CD4-positive, alpha-beta T cell treated with Interleukin-21 for 1 hour (primary cell): ENCODE data around the gene NIPA2.

ENCODE experiments used
- DNase-seq: peaks from one replicate; pipeline ENCODE4 v3.0.0-alpha.2; 2020

Gene NIPA2

DNA sequence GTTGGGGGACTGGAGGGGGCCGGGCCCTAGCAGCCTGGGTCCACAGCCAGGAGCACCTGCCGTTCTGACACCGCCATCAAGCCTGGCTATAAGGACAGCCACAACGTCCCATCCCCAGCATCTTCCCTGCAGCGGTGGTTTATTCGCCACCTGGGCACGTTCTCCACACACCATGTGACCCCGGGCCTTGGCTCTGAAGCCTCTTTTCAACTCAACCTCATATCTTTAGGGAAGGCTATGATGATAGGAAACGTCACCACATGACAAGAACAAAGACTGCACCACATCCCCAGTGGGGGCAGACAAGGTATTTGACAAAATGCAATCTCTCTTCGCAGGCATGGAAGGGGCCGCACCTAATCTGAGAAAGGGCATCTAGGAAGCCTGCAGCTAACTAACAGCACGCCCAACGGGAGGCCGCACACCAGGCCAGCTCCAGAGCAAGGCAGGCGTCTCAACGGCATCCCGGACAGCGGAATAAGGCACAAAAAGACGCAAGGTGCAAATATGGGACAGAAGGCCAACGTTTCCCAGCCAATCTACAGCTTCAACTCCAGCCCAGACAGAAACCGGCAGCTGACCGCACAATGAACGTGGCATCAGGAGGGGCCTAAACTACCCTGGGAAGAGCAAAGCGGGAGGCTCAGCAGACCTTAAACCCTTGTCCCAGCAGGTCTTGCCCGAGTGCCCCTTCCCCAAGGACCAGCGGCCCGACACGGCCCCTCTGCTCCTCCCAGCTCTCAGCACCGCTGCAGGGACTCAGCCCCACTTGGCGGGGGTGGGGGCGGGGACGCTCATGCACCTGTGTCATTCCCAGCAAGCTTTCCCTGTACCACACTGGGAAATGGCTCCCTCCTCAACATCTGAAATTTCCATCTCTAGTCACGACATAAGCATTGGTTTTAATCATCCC lies 41.9 kb downstream of the NIPA2 start:
- DNase-seq, result no peak

DNA sequence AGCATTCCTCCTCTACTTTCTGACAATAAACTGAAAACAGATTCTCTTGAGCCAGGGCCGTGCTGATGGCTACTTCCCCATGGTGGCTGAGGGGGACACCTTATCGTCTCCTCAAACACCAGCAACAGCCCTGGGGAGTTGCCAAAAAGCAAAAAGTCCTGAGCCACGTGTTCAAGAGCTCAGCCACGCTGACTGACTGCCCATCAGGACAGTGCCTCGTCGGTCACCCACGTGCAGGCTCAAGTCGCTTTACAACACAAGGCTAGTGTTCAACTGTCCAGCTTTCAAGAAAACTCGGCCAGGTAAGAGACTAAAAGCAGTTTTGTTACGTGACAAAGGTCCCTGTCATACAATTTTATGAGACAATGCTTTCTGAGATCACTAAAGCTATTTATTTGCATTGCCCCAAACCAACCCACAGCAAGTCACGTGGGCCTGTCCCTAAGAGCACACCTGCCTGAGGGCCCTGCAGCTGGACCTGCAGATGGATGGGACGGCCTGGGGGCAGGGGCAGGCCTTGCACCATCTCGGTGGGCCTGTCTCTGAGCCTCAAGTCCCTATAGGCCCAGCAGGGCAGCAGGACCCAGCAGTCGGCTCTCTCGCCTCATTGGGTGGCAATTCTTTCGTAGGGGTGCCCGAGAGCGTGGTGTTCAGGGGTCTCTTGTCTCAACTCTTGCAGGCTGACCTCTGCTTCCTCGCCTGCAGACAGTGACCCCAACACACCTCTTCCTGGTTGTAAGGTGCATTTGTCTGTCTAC lies 42.7 kb downstream of the NIPA2 start:
- no peak for DNase-seq

DNA sequence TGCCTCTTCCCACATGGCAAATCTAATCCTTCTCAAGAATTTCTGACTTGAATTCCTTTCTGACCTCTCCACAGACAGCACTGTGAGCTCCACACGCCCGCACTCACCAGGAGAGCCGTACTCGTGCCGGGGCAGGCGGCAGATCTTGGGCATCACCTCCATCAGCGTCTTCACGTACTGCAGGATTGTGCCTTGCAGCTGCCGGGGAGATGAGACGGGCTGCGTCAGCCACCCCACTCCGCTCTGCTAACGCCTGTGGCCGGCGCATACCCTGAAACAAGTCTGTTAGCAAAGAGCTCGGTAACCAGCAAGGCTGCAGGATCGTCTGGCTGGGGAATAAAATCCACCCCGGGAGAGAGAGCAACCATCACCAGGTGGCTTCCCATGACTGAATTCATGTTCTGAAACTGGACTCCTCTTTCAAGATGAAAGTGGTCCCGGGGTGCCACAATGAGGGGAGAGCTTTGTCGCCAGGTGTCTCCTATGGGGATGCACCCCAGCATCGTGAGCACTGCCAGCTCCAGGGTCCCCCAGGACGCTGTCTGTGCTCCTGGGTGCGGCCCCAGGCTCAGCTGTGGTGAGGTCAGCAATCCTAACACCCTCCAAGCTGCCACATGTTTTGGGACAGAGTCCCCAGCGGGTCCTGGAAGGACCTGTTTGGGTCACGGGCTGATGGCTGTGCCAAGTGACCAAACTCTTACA lies 43.4 kb downstream of the NIPA2 start:
- no peak for DNase-seq

DNA sequence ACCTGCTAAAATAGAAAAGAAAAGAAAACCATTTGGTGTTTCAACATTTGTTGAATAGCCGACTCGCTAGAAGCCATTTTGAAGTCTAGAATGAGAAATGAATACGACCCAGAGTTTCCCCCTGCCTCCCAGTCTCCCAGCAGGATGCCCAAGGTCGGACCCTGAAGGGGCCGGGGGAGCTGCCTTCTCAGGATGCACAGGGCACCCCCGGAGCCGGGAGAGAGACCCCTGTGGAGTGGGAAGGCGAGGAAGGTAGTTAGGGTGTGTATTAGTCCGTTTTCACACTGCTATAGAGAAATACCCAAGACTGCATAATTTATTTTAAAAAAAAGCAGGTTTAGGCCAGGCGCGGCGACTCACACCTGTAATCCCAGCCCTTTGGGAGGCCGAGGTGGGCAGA lies 44.7 kb downstream of the NIPA2 start:
- no peak for DNase-seq

DNA sequence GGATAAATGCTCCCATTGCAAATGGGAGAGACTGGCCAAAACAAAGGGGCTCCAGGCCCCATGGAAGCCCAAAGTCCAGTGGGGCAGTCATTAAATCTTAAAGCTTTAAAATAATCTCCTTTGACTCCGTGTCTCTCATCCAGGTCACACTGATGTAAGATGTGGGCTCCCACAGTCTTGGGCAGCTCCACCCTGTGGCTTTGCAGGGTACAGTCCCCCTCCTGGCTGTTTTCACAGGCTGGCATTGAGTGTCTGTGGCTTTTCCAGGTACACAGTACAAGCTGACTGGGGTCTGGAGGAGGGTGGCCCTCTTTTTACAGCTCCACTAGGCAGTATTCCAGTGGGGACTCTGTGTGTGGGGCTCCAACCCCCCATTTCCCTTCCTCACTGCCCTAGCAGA lies 45.9 kb downstream of the NIPA2 start:
- peak; percentile 19 for DNase-seq

DNA sequence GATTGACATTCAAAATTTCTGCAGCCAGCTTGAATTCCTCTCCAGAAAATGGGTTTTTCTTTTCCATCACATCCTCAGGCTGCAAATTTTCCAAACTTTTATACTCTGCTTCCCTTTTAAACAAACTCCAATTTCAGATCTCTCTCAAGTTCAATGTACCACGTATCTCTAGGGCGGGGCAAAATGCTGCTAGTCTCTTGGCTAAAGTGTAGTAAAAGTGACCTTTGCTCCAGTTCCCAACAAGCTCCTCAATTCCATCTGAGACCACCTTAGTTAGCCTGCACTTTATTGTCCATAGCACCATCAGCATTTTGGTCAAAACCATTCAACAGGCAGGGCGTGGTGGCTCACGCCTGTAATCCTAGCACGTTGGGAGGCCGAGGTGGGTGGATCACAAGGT lies 46.7 kb downstream of the NIPA2 start:
- no peak for DNase-seq

DNA sequence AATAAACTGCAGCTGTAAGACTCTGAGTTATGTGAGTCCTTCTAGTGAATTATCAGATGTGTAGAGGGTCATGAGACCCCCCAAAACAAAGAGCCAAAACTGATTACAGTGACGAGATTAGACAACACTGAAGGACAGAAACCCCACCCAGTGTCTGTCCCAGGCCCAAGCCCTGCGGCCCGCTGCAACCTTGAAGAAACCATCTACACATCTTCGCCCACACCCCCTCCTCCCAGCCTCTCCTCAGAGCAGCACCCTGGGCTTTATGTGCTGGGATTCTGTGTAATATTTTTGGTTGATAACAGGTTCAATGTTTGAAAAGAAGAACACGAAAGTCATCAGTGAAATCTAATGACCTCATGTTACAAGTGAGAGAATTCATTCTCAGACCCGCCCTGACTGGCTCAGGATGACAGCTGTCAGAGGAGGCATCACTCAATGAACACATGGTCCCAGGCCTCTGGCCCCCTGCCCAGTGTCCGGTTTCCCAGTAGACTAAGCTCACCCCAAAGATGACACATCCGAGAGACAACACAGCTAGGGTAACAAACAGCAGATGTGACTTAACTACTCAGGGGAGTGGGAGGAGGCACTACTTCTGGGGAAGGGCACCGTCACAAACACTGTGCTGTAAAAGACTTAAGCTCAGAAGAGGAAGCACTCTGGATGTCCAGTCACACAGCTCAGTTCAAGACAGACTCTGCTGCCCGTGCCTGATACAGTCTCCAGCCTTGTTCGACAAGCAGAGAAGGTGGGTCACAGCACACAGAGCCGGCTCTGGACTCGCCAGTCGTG lies 48.9 kb downstream of the NIPA2 start:
- DNase-seq, result no peak

DNA sequence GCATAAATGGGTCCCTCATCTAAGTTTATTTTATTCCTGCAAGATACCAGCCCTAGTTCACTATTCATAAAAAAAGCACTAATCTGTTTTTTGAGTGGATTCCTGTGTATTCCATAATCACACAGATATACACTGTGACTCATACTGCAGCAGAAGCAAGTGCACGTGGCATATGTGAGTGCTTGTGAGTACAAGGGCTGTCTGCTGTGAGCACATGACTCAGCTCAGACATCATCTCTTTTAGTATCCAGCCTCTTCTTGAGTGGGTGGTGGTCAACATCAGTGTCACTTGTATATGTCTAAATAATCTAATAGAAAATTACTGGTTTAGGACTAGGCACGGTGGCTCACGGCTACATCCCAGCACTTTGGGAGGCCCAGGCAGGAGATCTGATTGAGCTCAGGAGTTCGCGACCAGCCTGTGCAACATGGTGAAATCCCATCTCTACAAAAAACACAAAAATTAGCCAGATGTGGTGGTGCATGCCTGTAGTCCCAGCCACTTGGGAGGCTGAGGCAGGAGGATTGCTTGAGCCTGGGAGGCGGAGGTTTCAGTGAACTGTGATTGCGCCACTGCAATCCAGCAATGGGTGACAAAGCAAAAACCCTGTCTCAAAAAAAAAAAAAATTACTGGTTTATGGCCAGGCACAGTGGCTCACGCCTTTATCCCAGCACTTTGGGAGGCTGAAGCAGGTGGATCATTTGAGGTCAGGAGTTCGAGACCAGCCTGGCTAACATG lies 49.8 kb downstream of the NIPA2 start:
- DNase-seq, result no peak

DNA sequence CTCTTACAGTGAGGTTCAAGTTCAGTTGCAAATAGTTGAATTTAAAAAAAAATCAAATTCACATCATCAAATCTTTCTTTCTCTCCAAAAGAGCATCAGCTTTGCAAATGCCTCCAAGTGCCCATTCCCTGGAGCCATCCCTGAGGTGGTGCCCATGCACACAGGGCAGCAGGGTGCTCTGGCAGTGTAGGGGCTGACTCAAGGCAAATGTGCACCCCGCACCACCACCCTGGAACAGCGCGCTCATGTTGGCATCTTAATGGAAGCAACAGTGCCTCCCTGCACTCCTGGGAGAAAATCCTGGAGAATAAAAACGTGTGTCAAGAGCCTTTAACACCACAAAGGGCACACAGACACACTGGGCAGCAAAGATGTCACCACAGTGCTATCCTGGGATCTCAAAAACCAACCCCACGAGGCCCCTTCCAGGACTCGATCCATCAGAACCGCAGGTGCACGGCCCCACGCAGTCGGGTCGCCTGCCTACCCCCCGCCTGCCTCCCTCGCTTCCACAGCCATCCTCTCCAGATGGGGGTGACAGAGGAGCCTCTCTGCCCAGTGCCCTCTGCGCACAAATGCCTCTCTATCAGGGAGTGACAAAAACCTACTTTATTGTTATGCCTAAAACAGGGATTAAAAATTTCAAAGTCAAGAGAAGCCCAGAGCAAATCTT lies 50.8 kb downstream of the NIPA2 start:
- DNase-seq, result no peak

DNA sequence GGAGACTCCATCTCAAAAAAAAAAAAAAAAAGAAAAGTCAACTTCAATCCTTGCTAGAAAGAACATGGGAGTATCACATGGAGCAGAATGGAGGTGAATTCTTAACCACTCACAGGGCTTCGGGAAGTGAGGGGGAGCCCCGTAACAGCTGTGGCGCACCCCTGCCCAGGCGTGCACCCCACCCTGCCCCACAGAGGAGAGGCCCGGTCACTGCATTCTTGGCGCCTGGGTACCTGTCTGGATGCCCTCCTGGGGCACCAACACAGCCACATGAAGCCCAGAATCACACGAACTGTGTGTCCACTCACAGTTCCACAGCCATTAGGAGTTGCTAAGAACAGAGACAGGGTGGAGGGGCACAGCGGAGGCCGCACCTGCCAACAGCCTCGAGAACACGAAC lies 51.8 kb downstream of the NIPA2 start:
- DNase-seq, result no peak

DNA sequence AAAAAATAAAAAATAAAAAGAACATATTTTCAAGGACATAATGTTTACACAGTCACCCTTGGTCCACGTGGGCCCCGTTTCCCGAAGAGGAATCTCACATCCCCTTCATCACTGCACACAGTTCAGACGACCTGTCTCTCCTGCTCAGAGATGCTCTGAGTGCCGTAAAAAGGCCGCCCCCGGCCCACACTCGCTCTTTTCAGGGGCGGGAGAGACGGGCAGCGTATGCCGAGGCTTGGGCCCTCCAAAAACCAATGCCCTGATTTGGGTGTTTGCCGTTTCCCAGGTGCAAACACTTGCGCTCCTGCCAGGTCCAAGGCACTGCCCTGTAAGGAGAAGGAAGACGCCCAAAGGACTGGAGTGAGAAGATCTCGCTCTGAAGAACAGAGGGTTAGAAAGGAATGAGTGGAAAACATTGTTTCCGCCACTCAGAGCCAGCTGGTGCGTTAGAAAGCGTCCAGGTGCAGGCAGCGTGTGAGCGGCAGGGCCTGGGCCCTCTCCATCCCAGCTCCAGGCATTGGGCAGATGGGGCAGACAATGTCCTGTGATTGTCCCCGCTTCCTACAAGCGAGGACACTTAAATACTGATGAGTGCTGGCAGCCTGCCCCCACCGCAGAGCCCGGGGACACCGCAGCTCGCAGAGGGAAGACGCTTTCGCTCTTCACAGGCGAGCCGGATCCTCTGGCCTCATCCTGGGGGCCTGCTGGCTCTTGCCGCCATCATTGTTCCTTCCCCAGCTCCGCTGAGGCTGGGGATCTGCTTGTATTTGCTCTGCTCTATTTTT lies 53.2 kb downstream of the NIPA2 start:
- DNase-seq, result no peak

DNA sequence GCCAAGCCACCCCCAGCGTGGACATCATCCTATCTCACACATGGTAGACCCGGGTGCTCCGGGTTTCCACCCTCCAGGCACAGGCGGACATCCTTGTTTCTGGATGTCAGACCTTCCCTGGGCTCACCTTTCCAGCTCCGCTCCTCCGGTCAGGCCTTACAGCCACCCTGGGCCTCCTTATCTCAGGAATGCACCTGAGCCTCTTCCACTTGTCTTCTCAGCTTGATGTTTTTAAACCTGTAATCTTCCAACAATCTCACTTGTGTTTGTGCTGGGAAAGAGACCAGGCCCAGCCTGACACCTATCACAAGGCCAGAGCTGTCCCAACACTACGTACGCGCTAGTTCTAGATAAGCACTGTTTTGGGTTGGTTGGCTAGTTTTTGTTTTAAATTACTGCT lies 53.9 kb downstream of the NIPA2 start:
- no peak for DNase-seq

DNA sequence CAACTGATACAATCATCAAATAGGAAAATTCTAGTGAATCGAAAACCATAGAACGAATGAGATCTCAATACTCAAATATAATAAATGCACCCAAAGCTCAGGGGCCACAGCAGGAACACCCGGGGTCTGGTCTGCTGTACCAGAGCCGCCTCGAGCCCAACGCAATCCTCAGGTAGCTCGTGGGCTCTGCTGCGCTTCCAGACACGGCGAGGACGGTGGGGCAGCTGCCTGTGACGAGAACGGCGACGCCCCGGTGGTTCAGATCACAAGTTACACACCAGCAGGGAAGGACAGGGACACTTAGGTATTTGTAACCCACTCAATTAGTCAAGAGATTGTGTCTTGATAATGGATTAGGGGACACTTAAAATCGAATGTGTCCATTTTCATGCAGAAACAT lies 54.6 kb downstream of the NIPA2 start:
- no peak for DNase-seq

DNA sequence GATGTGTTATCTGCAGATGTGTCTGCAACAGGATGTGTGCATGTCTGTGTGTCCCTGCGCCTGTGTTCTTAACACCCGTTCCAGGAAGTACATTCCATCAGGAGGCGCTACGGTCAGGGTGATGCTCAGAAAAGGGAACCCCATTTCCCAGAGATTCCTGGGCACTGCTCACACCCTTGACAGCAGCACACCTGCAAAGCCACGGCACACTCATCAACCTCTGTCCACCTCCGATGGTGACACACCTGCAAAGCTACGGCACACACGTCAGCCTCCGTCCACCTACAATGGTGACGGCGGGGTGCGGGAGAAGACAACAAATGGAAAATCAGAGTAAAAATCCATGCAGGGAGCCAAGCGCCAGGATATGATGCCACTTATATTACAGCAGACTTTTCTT lies 55.4 kb downstream of the NIPA2 start:
- no peak for DNase-seq

DNA sequence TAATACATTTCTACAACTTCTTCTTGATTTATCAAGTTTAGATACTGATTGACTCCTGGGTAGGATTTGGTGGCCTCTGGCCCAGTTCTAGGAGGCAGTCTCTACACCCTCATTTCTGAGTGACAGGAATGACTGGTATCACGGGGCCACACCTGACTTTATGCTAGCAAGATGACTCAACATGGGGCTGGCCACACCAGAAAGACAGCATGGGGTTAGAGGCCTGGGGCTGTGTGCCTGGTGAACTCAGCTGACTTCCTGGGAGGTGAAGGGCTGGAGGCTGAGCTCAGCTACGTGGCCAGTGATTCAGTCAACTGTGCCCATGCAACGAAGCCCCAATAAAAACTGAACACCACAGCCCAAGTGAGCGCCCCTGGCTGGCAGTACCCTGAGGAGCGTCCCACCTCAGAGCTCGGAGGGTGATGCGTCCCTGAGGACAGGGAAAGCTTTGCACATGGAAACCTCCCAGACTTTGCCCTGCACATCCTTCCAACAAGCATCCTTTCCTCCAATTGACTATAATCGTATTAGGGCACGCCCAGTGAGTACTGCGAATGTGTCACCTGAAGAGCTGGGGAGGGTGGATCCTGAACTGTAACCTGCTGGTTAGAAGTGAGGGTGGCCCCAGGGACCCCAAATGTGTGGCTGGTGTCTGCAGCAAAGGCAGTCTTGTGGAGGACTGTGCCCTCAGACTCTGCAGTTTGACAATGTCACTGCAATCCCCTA lies 57.2 kb downstream of the NIPA2 start:
- DNase-seq, result no peak

DNA sequence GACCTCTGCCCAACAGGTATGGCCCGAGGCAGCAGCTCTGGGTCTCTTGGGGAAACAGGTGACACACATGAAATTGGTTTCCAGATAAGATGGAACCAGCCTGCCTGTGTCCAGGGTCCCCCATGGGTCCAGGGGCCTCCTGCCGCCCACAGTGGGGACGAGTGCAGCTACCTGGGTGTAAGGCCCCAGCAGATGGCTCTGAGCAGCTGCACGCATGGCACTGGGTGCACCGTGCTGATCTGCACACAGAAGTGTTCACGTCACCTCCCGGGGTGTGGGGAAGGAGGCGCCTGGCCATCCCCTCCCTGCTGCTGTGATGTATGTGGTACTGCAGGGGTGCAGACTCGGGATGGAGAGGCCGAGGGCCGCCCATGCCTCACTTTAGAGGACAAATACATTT lies 63.6 kb downstream of the NIPA2 start:
- no peak for DNase-seq

DNA sequence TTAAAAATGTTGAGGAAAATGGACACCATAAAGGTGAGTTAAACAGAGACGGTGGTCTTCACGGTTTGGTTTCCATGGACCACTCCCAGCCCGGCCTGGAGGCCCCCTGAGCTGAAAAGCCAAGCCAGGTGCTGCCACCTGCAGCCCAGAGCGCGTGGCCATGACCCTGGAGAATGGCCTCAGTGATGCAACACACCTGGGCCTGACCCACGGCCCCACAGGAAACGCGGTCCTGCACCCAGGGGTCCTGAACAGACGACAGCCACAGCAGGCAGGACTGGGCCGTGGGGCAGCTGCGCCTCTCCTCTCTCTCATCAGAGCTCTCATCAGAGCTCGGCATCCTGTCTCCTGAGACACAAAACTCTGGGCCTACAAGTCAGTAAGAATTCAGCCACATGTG lies 64.1 kb downstream of the NIPA2 start:
- no peak for DNase-seq

DNA sequence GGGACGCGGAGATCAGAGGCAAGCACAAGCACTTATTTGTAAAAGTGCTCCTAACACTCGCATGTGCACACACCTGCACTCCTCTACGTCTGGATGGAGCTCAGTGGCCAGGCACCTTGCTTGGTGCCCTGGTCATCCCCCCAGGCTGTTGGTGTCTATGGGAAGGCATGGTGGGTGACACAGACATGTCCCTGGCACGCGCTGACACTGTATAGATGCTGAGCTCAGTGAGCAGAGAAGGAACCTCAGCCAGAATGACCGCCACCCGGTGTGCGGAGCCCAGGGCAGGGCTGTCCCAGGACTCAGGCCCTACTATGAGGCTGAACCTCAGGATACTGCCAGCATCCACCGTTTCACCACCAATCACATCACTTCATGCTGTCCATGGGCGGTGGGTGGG lies 64.5 kb downstream of the NIPA2 start:
- DNase-seq, result no peak

DNA sequence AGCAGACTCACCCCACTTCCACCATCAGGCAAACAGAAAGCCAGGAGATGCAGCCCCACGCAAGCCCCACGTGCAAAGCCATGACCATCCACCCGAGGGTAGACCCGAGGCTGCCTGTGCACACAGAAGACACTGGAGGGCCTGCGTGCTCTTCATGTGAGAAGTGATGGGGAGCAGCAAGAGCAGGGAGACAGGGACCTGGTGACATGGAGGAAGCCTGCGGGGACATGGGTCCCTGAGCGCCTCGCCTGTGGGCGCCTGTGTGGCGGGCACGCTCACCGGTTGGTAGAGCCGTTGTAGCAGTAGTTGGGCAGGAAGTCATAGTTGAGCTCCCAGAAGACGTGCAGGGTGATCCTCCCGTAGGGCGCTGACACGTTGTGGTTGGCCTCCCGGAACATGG lies 65.0 kb downstream of the NIPA2 start:
- DNase-seq, result no peak

DNA sequence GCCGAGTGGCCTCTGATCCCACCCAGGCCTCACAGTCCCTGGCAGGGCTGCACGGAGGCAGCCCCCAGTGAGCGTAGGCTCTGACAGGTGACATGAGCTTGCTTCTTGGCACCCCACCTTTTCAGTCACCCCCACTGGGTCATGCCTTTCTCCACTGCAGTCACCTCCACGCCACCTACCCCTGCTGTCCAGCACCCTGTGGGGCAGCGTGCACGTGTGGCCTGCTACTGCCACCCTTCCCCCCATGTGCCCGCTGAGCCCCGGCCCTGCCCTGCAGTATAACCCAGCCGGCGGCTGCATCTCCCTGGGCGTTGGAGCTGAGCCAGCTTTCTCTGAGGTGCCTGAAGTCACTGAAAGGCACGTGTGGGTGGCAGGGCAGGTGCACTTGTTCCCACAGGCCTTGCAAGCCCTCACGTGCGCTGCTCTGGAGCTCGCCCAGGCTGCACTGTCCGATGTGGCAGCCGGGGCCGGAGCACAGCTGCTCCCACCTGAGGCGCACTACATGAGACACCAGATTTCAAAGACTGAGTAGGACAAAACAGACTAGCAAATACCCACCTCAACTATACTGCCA lies 65.6 kb downstream of the NIPA2 start:
- DNase-seq, result no peak
